Measurements from ENCODE around the gene NINL.

The NINL gene

DNA sequence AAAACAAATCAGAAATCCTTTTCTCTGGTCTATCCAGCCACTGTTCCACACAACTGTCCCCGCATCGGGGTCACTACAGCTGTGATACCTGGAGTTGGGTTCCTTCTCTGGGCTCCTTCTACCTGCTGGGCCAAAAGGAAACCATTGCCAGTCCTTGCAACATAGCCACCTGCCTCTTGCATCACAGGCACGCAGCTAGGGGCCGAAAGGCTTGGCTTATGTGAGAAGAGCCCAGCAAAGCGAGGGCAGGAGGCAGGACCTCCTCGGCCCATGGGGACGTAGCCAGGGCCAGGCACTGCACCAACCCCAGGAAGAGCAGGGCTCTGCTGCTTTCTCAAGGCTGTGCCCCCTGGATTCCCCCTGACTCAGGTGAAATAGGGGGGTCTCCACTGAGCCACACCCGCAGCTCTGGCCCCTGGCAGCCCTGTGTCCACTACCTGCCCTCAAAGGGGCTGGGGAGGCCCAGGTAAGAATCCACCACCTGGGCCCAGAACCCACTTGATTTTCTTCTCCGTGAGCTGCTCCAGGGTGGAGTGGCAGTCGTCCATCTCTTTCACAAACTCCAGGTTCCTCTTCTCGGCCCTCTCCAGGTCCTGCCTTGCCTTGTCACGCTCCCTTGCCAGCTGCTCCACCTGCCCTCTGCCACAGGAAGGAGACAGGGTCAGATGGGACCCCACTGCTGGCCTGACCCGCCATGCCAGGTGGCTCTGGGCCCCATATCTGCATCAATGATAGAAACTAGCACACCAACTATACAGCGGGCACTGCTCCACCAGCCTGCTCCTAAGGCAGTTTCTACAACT lies 89.0 kb downstream of the NINL start:
- no peaks in the 10 kb centered on the region for H3K79me2 ChIP-seq (ENCODE audit: insufficient read depth, low read length)
- no peaks in the 10 kb centered on the region for H3K4me1 ChIP-seq (ENCODE audit: insufficient read depth, low read length, severe bottlenecking)
- no peak overlapping the region for H2AFZ ChIP-seq (ENCODE audit: low read length)
- H4K20me1 ChIP-seq (ENCODE audit: insufficient read depth, low read length) = no peaks in the 10 kb centered on the region
- H3K27me3 ChIP-seq (ENCODE audit: insufficient read depth, low read length) = no peaks in the 10 kb centered on the region
- H3K4me2 ChIP-seq (ENCODE audit: low read length) = no peak overlapping the region
- no peak overlapping the region for H3K27ac ChIP-seq (ENCODE audit: low read depth, low read length, poor library complexity, severe bottlenecking)
- TF ChIP-seq, protein P1, sequence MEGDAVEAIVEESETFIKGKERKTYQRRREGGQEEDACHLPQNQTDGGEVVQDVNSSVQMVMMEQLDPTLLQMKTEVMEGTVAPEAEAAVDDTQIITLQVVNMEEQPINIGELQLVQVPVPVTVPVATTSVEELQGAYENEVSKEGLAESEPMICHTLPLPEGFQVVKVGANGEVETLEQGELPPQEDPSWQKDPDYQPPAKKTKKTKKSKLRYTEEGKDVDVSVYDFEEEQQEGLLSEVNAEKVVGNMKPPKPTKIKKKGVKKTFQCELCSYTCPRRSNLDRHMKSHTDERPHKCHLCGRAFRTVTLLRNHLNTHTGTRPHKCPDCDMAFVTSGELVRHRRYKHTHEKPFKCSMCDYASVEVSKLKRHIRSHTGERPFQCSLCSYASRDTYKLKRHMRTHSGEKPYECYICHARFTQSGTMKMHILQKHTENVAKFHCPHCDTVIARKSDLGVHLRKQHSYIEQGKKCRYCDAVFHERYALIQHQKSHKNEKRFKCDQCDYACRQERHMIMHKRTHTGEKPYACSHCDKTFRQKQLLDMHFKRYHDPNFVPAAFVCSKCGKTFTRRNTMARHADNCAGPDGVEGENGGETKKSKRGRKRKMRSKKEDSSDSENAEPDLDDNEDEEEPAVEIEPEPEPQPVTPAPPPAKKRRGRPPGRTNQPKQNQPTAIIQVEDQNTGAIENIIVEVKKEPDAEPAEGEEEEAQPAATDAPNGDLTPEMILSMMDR (IDR thresholded peaks at IDR 0.05; ENCODE audit: low read length) = no peak
- no peak for TF ChIP-seq EZH2 (IDR thresholded peaks at IDR 0.05; ENCODE audit: borderline replicate concordance, low read length)
- no peaks in the 10 kb centered on the region for H3K9me3 ChIP-seq (ENCODE audit: low read length)
- no peaks in the 10 kb centered on the region for H3K9me2 ChIP-seq (ENCODE audit: low read depth, low read length)
- no peak overlapping the region for H3K9ac ChIP-seq (ENCODE audit: low read length)
- no peaks in the 10 kb centered on the region for H3F3A ChIP-seq (ENCODE audit: insufficient read depth, low read length)
- H3K4me3 ChIP-seq (ENCODE audit: low read depth, low read length, poor library complexity, severe bottlenecking) = no peak overlapping the region
- no peaks in the 10 kb centered on the region for H3K36me3 ChIP-seq (ENCODE audit: insufficient read depth, low read length)

DNA sequence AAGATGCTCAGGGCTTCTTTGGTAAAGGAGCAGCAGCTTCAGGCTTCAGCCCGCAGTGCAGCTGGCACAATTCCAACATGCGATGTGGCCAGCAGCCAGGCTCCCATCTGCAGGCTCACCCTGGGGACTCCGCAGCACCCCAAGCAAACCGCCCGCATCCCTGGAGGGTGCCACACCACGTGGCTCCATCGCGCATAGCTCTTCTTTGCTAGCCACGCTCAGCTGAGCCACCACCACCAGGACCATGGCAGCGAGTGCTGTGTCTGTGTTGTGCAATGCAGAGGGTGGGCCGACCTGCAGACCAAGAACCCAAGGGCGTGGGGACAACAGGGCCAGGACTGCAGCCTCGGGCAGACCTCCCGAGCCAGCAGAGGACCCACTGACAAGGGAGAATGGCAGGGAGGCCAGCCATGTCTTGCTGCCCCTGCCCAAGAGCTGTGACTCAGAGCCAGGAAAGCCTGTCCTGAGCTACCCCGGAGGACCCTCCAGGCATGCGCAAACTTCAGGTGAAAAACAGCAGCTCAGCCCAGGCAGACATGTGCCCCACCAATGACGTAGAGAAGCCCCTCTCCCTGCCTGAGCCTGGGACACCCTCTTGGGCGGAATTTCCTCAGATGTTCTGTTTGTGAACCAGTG lies 90.0 kb downstream of the NINL start:
- H2AFZ ChIP-seq (ENCODE audit: low read length) = no peak overlapping the region
- no peaks in the 10 kb centered on the region for H3K27me3 ChIP-seq (ENCODE audit: insufficient read depth, low read length)
- no peaks in the 10 kb centered on the region for H3K79me2 ChIP-seq (ENCODE audit: insufficient read depth, low read length)
- no peaks in the 10 kb centered on the region for H3K4me1 ChIP-seq (ENCODE audit: insufficient read depth, low read length, severe bottlenecking)
- H3K9ac ChIP-seq (ENCODE audit: low read length) = no peak overlapping the region
- H3K9me2 ChIP-seq (ENCODE audit: low read depth, low read length) = no peaks in the 10 kb centered on the region
- no peaks in the 10 kb centered on the region for H3K9me3 ChIP-seq (ENCODE audit: low read length)
- no peak overlapping the region for H3K27ac ChIP-seq (ENCODE audit: low read depth, low read length, poor library complexity, severe bottlenecking)
- H3K4me3 ChIP-seq (ENCODE audit: low read depth, low read length, poor library complexity, severe bottlenecking) = no peak overlapping the region
- H3K36me3 ChIP-seq (ENCODE audit: insufficient read depth, low read length) = no peaks in the 10 kb centered on the region
- no peak overlapping the region for H3K4me2 ChIP-seq (ENCODE audit: low read length)
- H3F3A ChIP-seq (ENCODE audit: insufficient read depth, low read length) = no peaks in the 10 kb centered on the region
- TF ChIP-seq, protein P1 (IDR thresholded peaks at IDR 0.05; ENCODE audit: low read length) = no peak
- TF ChIP-seq EZH2 (IDR thresholded peaks at IDR 0.05; ENCODE audit: borderline replicate concordance, low read length) = no peak
- no peaks in the 10 kb centered on the region for H4K20me1 ChIP-seq (ENCODE audit: insufficient read depth, low read length)

DNA sequence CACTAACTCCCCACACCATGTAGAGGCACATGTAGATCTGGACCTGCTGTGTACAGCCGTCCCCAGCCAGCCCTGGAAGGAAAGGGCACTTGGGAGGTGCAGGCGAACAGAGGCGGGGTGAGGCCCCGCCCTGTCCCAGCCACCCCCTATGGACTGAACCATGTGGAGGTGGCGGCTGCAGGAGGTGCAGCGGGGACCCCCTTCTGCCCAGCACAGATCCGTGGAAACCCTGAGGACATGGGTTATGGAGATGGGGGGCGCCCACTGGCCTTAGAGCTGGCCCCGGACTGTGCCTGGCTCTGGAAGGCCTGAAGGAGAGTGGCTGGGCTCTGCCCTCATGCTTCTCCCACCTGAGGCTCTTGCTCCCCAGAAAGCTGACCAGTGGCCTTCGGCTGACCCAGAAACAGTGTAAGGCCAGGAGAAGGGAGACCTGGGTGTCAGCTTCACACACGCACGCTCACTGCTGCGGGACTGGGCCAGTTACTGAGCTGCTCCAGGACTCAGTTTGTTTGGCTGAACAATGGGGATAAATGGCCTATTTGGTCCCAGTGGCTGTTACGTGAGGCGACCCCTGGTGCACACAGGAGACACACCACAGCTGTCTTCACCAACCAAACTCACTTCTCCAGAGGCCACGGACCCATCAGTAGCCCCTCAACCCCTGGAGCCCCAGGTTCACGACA lies 90.7 kb downstream of the NINL start:
- Histone ChIP-seq H4K20me1 (ENCODE audit: insufficient read depth, low read length) (no peaks in the 10 kb centered on the region), H2AFZ (ENCODE audit: low read length) (no peak overlapping the region), H3K9me2 (ENCODE audit: low read depth, low read length) (no peaks in the 10 kb centered on the region), H3K9me3 (ENCODE audit: low read length) (no peaks in the 10 kb centered on the region), H3F3A (ENCODE audit: insufficient read depth, low read length) (no peaks in the 10 kb centered on the region), H3K27ac (ENCODE audit: low read depth, low read length, poor library complexity, severe bottlenecking) (no peak overlapping the region), H3K79me2 (ENCODE audit: insufficient read depth, low read length) (no peaks in the 10 kb centered on the region), H3K4me3 (ENCODE audit: low read depth, low read length, poor library complexity, severe bottlenecking) (no peak overlapping the region), H3K36me3 (ENCODE audit: insufficient read depth, low read length) (no peaks in the 10 kb centered on the region), H3K4me1 (ENCODE audit: insufficient read depth, low read length, severe bottlenecking) (no peaks in the 10 kb centered on the region), H3K27me3 (ENCODE audit: insufficient read depth, low read length) (no peaks in the 10 kb centered on the region), H3K9ac (ENCODE audit: low read length) (no peak overlapping the region), H3K4me2 (ENCODE audit: low read length) (no peak overlapping the region)
- TF ChIP-seq EZH2 (IDR thresholded peaks at IDR 0.05; ENCODE audit: borderline replicate concordance, low read length) = no peak
- TF ChIP-seq, protein P1 (IDR thresholded peaks at IDR 0.05; ENCODE audit: low read length) = no peak

Measured in OCI-LY1 (cell line).